IPS-18a (cell line): ENCODE measurements around the gene JAGN1.
"Not testable (repeated sequence)": the region's sequence is repeated elsewhere in the genome, so short reads cannot be mapped to it uniquely, and the experiment has no call there.

Source experiments
- H3K27ac ChIP-seq: one replicate; pipeline ENCODE4 v1.5.1; 2013; ENCODE audit warnings: low read length
- H3K27me3 ChIP-seq: one replicate; pipeline ENCODE4 v1.6.1; 2013; ENCODE audit warnings: mild to moderate bottlenecking, low read length; ENCODE audit not compliant: control insufficient read depth, insufficient read depth
- H3K36me3 ChIP-seq: one replicate; pipeline ENCODE4 v1.6.1; 2013; ENCODE audit warnings: low read depth, low read length; ENCODE audit not compliant: control insufficient read depth
- H3K4me1 ChIP-seq: one replicate; pipeline ENCODE4 v1.6.1; 2013; ENCODE audit warnings: low read depth, low read length; ENCODE audit not compliant: control insufficient read depth
- H3K4me3 ChIP-seq: one replicate; pipeline ENCODE4 v1.5.1; 2013; ENCODE audit warnings: low read length
- H3K9ac ChIP-seq: one replicate; pipeline ENCODE4 v1.6.1; 2013; ENCODE audit warnings: mild to moderate bottlenecking, low read length, moderate library complexity
- H3K9me3 ChIP-seq: one replicate; pipeline ENCODE4 v1.6.1; 2013; ENCODE audit warnings: low read depth, low read length; ENCODE audit not compliant: control insufficient read depth

JAGN1 gene

GRCh38 chr3:9890249-9891071, at the start of gene JAGN1:
TSS of gene JAGN1 (plus strand) at chr3:9890610. CDS start at chr3:9890723, 113 bp downstream.
- Histone ChIP-seq H3K9ac (peak within 1 kb of the TSS; percentile 86), H3K9me3 (no peaks in the 10 kb centered on the region), H3K27me3 (no peaks in the 10 kb centered on the region), H3K36me3 (peaks cover 16% of the 10 kb centered on the region), H3K4me1 (peaks cover 3% of the 10 kb centered on the region), H3K27ac (peak within 1 kb of the TSS; percentile 25), H3K4me3 (peak within 1 kb of the TSS; percentile 91)

DNA sequence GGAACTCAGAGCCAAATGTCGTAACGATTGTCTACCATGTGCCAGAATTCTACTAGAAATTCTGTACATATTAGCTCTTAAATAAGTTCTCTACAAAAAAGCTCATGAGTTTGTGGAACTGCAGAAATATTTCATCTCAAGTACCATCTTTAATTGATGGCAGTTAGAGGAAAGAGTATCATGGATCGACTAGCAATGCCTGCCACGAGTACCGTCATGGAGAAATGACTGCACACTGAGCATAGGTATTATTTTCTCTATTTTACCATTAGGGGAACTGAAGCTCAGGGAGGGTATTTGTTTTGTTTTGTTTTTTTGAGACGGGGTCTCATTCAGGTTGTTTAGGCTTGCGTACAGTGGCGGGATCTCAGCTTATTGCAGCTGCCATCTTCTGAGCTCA, 49.4 kb upstream of the JAGN1 start:
- Histone ChIP-seq H3K4me3 (no peak overlapping the region), H3K36me3 (peaks cover 20% of the 10 kb centered on the region), H3K9me3 (no peaks in the 10 kb centered on the region), H3K4me1 (peaks cover 3% of the 10 kb centered on the region), H3K27ac (no peak overlapping the region), H3K9ac (no peak overlapping the region), H3K27me3 (no peaks in the 10 kb centered on the region)

GRCh38 chr3:9843715-9844438, 46.5 kb upstream of the JAGN1 start, which contains the start of gene RPUSD3:
TSS of gene RPUSD3 (minus strand) at chr3:9844008. CDS start at chr3:9843990, 18 bp downstream.
- no peaks in the 10 kb centered on the region for H3K27me3 ChIP-seq
- peak within 1 kb of the TSS; percentile 56 for H3K27ac ChIP-seq
- peaks cover 15% of the 10 kb centered on the region for H3K36me3 ChIP-seq
- H3K9me3 ChIP-seq: no peaks in the 10 kb centered on the region
- H3K9ac ChIP-seq: peak within 1 kb of the TSS; percentile 77
- H3K4me1 ChIP-seq: peaks cover 3% of the 10 kb centered on the region
- peak within 1 kb of the TSS; percentile 88 for H3K4me3 ChIP-seq

DNA sequence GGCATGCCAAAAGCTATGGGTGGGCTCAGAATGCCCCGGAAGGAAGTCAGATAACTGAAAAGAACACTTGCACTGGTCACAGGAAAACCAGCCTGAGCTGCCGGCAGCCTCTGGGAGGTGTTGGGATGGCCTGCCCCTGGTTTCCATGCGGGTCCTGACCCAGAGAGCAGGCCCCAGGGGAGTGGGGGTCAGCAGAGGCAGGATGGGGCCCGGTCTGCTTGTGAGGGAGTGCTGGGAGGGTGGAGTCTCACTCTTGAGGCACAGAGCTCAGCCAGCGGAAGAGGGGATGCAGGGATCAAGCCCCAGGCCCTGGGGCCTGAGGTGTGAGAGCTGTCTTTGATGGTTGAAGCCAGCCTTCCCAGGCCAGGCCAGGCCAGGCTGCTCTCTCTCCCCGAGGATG, 44.2 kb upstream of the JAGN1 start:
- peaks cover under 1% of the 10 kb centered on the region for H3K36me3 ChIP-seq
- H3K27ac ChIP-seq: no peak overlapping the region
- H3K4me1 ChIP-seq: peaks cover 3% of the 10 kb centered on the region
- H3K27me3 ChIP-seq: no peaks in the 10 kb centered on the region
- no peaks in the 10 kb centered on the region for H3K9me3 ChIP-seq
- no peak overlapping the region for H3K4me3 ChIP-seq
- H3K9ac ChIP-seq: no peak overlapping the region

DNA sequence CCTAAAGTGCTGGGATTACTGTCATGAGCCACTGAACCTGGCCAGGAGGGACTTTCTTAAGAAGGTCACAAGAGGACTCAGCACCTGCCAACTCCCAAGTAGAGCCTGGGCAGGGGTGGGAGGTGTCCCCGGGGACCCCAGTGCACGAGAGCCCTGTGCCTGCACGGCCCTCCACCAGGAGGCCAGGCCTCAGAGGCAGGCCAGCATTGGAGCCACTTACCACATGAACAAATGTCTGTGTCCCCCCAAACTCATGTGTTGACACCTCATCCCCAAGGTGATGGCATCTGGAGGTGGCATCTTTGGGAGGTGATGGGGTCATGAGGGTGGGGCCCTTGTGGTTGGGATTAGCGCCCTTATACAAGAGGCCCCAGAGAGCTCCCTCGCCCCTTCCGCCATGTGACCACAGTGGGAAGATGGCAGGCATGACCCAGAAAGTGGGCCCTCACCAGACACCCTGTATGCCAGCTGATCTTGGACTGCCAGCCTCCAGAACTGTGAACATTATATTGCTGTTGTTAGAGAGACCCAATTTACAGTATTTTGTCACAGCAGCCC, 43.4 kb upstream of the JAGN1 start:
- no peak overlapping the region for H3K27ac ChIP-seq
- no peaks in the 10 kb centered on the region for H3K27me3 ChIP-seq
- no peaks in the 10 kb centered on the region for H3K9me3 ChIP-seq
- H3K4me1 ChIP-seq: peaks cover 3% of the 10 kb centered on the region
- no peak overlapping the region for H3K9ac ChIP-seq
- H3K36me3 ChIP-seq: no peaks in the 10 kb centered on the region
- no peak overlapping the region for H3K4me3 ChIP-seq

DNA sequence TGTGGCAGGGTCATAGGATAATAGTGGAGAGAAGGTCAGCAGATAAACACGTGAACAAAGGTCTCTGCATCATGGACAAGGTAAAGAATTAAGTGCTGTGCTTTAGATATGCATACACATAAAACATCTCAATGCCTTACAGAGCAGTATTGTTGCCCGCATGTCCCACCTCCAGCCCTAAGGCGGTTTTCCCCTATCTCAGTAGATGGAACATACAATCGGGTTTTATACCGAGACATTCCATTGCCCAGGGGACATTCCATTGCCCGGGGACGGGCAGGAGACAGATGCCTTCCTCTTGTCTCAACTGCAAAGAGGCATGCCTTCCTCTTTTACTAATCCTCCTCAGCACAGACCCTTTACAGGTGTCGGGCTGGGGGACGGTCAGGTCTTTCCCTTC, 42.5 kb upstream of the JAGN1 start:
- not testable (repeated sequence) for H3K27ac ChIP-seq, H3K27me3 ChIP-seq, H3K9ac ChIP-seq, H3K4me3 ChIP-seq, H3K36me3 ChIP-seq, H3K4me1 ChIP-seq, H3K9me3 ChIP-seq

DNA sequence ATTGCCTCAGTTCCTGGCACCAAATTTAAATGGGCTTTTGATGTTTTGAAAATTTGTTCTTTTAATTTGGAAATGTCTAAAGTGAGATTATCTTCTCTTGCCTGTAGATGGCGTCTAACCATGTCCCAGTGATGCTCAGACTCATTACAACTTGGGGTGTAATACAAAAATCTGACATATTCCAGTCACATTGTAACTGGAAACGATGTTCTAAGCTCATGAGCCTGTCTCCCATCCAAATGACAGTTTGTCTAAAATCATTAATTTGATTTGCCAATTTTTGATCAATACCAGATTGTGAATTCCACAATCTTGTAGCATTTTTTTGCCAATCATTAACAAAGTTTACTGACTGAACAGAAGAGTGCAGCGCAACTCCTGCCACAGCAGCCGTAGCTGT, 41.5 kb upstream of the JAGN1 start:
- not testable (repeated sequence) for H3K27ac ChIP-seq, H3K9me3 ChIP-seq, H3K9ac ChIP-seq

DNA sequence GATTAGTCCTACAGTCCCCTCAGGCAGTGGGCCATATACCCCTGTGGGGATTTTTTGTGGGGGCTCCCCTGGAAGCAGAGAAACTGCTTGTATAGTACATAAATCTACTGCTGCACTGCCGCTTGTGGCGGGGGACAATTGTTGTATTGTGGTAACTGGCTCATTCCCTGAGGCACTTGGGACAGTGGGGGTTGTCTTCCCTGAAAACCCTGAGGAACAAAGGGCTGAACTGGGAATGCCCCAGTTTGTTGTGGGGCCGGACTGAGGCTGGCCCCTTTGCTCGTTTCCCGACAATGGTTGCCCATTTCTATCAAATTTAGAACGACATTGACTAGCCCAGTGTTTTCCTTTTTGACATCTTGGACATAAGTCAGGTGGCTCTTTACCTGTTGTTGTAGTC, 39.0 kb upstream of the JAGN1 start:
- H3K36me3 ChIP-seq, H3K4me1 ChIP-seq, H3K9ac ChIP-seq, H3K27me3 ChIP-seq, H3K9me3 ChIP-seq, H3K4me3 ChIP-seq, H3K27ac ChIP-seq: not testable (repeated sequence)

More for the DNA sequence above, 41.5 kb upstream of the JAGN1 start:
- not testable (repeated sequence) for H3K4me3 ChIP-seq, H3K36me3 ChIP-seq, H3K27me3 ChIP-seq, H3K4me1 ChIP-seq

DNA sequence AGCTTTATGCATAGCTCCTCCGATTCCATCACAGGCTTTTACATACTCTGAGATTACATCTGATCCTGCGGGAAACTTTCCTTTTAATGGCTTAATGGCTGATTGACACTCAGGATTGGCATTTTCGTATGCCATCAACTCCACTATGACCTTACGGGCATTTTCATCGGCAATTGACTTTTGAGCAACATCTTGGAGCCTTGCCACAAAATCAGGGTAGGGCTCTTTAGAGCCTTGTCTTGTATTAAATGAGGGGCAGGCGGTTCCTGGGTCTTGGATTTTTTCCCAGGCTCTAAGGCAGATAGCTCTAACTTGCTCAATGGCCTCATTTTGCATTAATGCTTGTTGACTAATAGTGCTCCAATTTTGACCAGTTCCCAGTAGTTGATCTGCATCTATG, 38.5 kb upstream of the JAGN1 start:
- not testable (repeated sequence) for H3K27ac ChIP-seq, H3K9me3 ChIP-seq, H3K9ac ChIP-seq, H3K27me3 ChIP-seq, H3K4me1 ChIP-seq, H3K4me3 ChIP-seq, H3K36me3 ChIP-seq

GRCh38 chr3:9852528-9852927, 37.9 kb upstream of the JAGN1 start:
- H3K9me3 ChIP-seq: no peaks in the 10 kb centered on the region
- H3K27me3 ChIP-seq: no peaks in the 10 kb centered on the region
- H3K36me3 ChIP-seq: no peaks in the 10 kb centered on the region
- H3K4me1 ChIP-seq: no peaks in the 10 kb centered on the region
- no peak overlapping the region for H3K9ac ChIP-seq
- H3K27ac ChIP-seq: no peak overlapping the region
- no peak overlapping the region for H3K4me3 ChIP-seq

- not testable (repeated sequence) for H3K9ac ChIP-seq, H3K4me3 ChIP-seq, H3K9me3 ChIP-seq, H3K27ac ChIP-seq, H3K36me3 ChIP-seq, H3K27me3 ChIP-seq, H3K4me1 ChIP-seq
Observed at GRCh38 chr3:9854291-9854940, 36.0 kb upstream of the JAGN1 start.
